OCI-LY3 (cell line): Measurements from ENCODE around the gene PLEKHA6.

Source experiments
- H2AFZ ChIP-seq: fragments of 200-600, 300-600 bp; shearing (Covaris generic); 2 replicates; pipeline ENCODE4 v1.6.0; 2014; ENCODE audit warnings: antibody characterized with exemption, low read depth, low read length
- H3K27ac ChIP-seq: fragments of 200-600, 300-600 bp; sonication (generic); 2 replicates; pipeline ENCODE4 v1.5.1; 2014; ENCODE audit warnings: mild to moderate bottlenecking, low read length, moderate library complexity, mixed read lengths
- H3K27me3 ChIP-seq: fragments of 200-600, 300-600 bp; sonication (generic); 2 replicates; pipeline ENCODE4 v1.6.1; 2014; ENCODE audit warnings: low read depth, low read length, mixed read lengths
- H3K36me3 ChIP-seq: fragments of 200-600, 300-600 bp; sonication (generic); replicated peaks from 2 replicates; pipeline ENCODE3; 2014; ENCODE audit warnings: low read depth, low read length, mixed read lengths
- H3K4me1 ChIP-seq: fragments of 300-600, 200-600 bp; sonication (generic); 2 replicates; pipeline ENCODE4 v1.6.1; 2014; ENCODE audit warnings: low read length, mixed read lengths
- H3K4me2 ChIP-seq: fragments of 200-600, 300-600 bp; sonication (generic); 2 replicates; pipeline ENCODE4 v1.6.1; 2014; ENCODE audit warnings: low read length, mixed read lengths
- H3K4me3 ChIP-seq: fragments of 300-600, 200-600 bp; sonication (generic); 2 replicates; pipeline ENCODE4 v1.5.1; 2014; ENCODE audit warnings: antibody characterized with exemption, mild to moderate bottlenecking, low read length, moderate library complexity
- H3K79me2 ChIP-seq: fragments of 300-600, 200-600 bp; shearing (Covaris generic); 2 replicates; pipeline ENCODE4 v1.6.1; 2014; ENCODE audit warnings: mild to moderate bottlenecking, low read length, mixed read lengths
- H3K9ac ChIP-seq: fragments of 300-600, 200-600 bp; shearing (Covaris generic); 2 replicates; pipeline ENCODE4 v1.6.0; 2014; ENCODE audit warnings: mild to moderate bottlenecking, low read length, moderate library complexity
- H3K9me3 ChIP-seq: fragments of 200-600, 300-600 bp; shearing (Covaris generic); 2 replicates; pipeline ENCODE4 v1.6.1; 2014; ENCODE audit warnings: low read length, mixed read lengths; ENCODE audit not compliant: insufficient read depth
- H4K20me1 ChIP-seq: fragments of 200-600, 300-600 bp; sonication (generic); 2 replicates; pipeline ENCODE4 v1.6.1; 2016; ENCODE audit warnings: low read length, mixed read lengths; ENCODE audit not compliant: insufficient read depth
- EZH2phosphoT487 ChIP-seq: fragments of 200-600 bp; shearing (Covaris generic); IDR thresholded peaks from 2 replicates; pipeline ENCODE4 v1.6.1; 2018; ENCODE audit warnings: antibody characterized with exemption, mixed run types, low read depth
- TF ChIP-seq, protein P1 (sequence below): fragments of 200-600, 300-600 bp; sonication (generic); IDR thresholded peaks from 2 replicates; pipeline ENCODE4 v1.5.1; 2014; ENCODE audit warnings: antibody characterized with exemption, low read length, low read depth

The PLEKHA6 gene

DNA sequence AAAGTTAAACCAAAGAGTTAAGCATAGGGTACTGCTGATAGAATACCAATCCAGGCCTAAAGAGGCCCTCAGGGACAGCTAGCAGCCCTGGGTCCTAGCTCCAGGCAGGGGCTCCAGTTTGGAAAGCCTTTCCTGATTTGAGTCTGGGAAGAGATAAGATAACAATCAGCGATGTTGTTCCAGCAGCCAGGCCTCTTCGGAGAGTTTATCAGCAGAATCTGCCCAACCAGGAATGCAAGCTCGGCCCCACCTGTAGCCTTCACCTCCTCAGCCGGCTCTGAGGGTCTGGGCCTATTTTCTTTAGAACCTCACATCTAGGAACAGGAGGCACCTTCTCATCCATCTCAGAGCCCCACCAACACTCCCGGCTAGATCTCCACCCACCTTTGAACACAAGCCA lies 42.6 kb downstream of the PLEKHA6 start:
- Histone ChIP-seq H3K4me2 (no peak overlapping the region), H3K9me3 (no peaks in the 10 kb centered on the region), H3K36me3 (no peaks in the 10 kb centered on the region), H3K27me3 (peaks cover 75% of the 10 kb centered on the region), H2AFZ (no peak overlapping the region), H3K4me1 (no peaks in the 10 kb centered on the region), H3K79me2 (no peaks in the 10 kb centered on the region), H3K4me3 (no peak overlapping the region), H3K27ac (no peak overlapping the region), H3K9ac (no peak overlapping the region), H4K20me1 (no peaks in the 10 kb centered on the region)
- TF ChIP-seq, protein P1, sequence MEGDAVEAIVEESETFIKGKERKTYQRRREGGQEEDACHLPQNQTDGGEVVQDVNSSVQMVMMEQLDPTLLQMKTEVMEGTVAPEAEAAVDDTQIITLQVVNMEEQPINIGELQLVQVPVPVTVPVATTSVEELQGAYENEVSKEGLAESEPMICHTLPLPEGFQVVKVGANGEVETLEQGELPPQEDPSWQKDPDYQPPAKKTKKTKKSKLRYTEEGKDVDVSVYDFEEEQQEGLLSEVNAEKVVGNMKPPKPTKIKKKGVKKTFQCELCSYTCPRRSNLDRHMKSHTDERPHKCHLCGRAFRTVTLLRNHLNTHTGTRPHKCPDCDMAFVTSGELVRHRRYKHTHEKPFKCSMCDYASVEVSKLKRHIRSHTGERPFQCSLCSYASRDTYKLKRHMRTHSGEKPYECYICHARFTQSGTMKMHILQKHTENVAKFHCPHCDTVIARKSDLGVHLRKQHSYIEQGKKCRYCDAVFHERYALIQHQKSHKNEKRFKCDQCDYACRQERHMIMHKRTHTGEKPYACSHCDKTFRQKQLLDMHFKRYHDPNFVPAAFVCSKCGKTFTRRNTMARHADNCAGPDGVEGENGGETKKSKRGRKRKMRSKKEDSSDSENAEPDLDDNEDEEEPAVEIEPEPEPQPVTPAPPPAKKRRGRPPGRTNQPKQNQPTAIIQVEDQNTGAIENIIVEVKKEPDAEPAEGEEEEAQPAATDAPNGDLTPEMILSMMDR, result no peak
- TF ChIP-seq EZH2phosphoT487, result no peak

DNA sequence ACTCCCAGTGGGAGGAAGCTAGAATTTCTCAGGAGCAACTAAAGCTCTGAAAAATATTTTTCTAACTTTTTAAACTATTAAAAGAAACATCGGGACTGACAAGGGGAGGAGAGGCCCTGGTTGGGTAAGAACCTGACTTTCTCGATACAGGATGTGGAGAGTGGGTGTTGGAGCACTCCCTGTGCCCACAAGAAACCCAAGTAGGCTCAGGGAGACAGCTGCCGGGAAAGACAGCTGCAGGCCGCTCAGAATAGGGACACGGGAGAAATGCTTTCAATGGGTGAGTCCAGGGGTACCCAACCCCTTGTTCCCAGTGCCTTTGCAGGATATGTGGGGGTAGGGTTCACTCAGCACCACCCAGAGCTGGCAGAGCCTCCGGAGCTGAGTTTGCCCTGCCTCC lies 43.6 kb downstream of the PLEKHA6 start:
- Histone ChIP-seq H3K4me1 (no peaks in the 10 kb centered on the region), H3K9ac (no peak overlapping the region), H3K36me3 (no peaks in the 10 kb centered on the region), H3K4me3 (no peak overlapping the region), H3K27me3 (peaks cover 81% of the 10 kb centered on the region), H3K79me2 (no peaks in the 10 kb centered on the region), H2AFZ (no peak overlapping the region), H3K4me2 (no peak overlapping the region), H4K20me1 (no peaks in the 10 kb centered on the region), H3K27ac (no peak overlapping the region), H3K9me3 (no peaks in the 10 kb centered on the region)
- no peak for TF ChIP-seq EZH2phosphoT487
- TF ChIP-seq, protein P1, result no peak

DNA sequence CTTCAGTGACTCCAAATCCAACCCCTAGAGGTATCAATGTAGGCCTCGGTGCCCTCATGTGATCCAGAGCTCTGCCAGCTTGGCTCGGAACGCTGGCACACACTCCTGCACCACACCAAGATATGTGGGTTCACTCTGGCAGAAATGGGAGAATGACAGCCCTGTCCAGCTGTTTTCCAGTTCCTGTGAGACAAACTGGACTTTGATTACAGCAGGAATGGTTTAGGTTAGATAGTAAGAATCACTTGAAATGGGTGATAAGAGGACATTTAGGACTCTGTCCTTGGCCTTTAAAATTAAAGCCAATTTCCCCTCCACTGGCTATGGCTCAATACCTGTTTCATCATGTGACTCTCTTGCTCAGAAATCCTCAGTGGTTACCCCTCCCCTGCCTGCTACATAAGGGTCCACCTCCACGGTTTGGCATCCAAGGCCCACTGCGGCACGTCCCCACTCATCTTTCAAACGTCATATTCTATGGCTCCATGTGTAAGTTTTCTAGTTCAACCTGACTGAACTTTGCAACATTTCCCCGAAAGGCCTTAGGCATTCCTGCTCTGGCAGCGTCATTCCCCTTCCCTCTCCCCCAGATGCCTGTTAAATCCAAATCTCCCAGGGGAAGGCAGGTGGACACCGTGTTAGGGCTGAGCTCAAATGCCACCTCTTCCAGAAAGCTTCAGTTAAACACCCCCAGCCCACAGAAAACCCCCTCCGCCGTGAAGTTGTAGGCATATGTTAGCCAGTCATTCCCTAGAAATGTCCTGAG lies 44.7 kb downstream of the PLEKHA6 start:
- H4K20me1 ChIP-seq, result no peaks in the 10 kb centered on the region
- H3K4me1 ChIP-seq, result no peaks in the 10 kb centered on the region
- no peak overlapping the region for H2AFZ ChIP-seq
- H3K9ac ChIP-seq, result no peak overlapping the region
- H3K4me2 ChIP-seq, result no peak overlapping the region
- H3K4me3 ChIP-seq, result no peak overlapping the region
- TF ChIP-seq, protein P1, result no peak
- TF ChIP-seq EZH2phosphoT487, result no peak
- no peak overlapping the region for H3K27ac ChIP-seq
- H3K9me3 ChIP-seq, result no peaks in the 10 kb centered on the region
- H3K79me2 ChIP-seq, result no peaks in the 10 kb centered on the region
- H3K27me3 ChIP-seq, result peaks cover 81% of the 10 kb centered on the region
- H3K36me3 ChIP-seq, result no peaks in the 10 kb centered on the region

DNA sequence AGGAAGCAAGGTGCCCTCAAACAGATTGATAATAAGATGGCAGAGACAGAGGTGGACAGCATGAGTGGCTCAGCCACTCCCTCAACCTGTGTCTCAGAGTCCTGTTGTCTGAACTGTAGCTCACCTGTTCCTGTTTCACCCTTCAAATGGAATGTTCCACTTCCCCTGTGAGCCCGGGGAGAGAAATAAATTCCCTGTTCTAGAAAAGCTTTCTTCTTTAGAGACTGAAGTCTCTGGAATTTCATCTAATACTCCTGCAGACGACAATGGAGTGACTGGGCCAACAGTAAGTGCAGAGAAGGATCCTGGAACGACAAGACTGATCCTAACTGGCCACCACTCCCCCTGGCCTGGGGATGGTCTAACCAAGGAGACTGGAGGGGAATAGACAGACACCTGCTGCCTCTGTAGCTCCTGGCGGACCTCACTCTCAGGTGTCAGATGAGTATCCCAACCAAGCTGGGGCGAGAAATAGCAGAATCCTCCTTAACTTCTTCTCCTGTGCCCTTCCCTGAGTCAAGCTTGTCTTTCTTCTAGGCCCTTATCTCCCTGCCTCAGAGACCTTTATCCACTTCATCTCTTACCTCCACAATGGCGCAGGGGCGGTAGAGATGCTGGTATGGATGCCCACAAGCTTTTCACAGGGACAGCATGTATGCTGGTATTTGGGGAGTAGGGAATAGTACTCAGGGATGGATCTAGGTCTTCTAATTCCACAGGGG lies 45.4 kb downstream of the PLEKHA6 start:
- Histone ChIP-seq H4K20me1 (no peaks in the 10 kb centered on the region), H3K9me3 (no peaks in the 10 kb centered on the region), H3K4me1 (no peaks in the 10 kb centered on the region), H3K27me3 (peaks cover 79% of the 10 kb centered on the region), H2AFZ (no peak overlapping the region), H3K79me2 (no peaks in the 10 kb centered on the region), H3K27ac (no peak overlapping the region), H3K4me2 (no peak overlapping the region), H3K9ac (no peak overlapping the region), H3K4me3 (no peak overlapping the region), H3K36me3 (no peaks in the 10 kb centered on the region)
- no peak for TF ChIP-seq EZH2phosphoT487
- TF ChIP-seq, protein P1, result no peak
